Bronchial epithelial cell (primary cell): ENCODE measurements around the gene BORCS5. TPM values are rescaled to one million over a fixed set of nuclear protein-coding genes. Genes with fewer than 3 reads are reported as not detected.
A peak's percentile ranks its signal among the peaks of the same experiment; 100 is the strongest.

Experiments used
- DNase-seq: peaks from one replicate; pipeline ENCODE4 v3.0.0-alpha.2; 2010; ENCODE audit warnings: low read depth
- FAIRE-seq: peaks from 2 replicates; lab custom pipeline; 2011; peaks lifted over from hg19 to GRCh38; lab: Jason Lieb, UNC
- H3K27me3 ChIP-seq: 2 replicates; pipeline ENCODE4 v1.5.1; 2011; ENCODE audit warnings: low read length; ENCODE audit not compliant: control insufficient read depth, insufficient read depth
- H3K36me3 ChIP-seq: 2 replicates; pipeline ENCODE4 v1.5.1; 2011; ENCODE audit warnings: low read length; ENCODE audit not compliant: control insufficient read depth, insufficient read depth
- H3K4me3 ChIP-seq: 2 replicates; pipeline ENCODE4 v1.5.1; 2011; ENCODE audit warnings: mild to moderate bottlenecking, low read depth, low read length, control low read depth
- CTCF ChIP-seq: IDR thresholded peaks from 2 replicates; pipeline ENCODE4 v1.5.1; 2011; ENCODE audit warnings: mild to moderate bottlenecking, moderate library complexity, low read length, control low read depth, inconsistent platforms; ENCODE audit not compliant: insufficient read depth, severe bottlenecking
- total RNA-seq: library from RNA; depleted of rRNA; stranded (reverse); fragments of >200 nt; gene quantifications from 2 replicates; pipeline ENCODE4 v1.2.1, GENCODE V29; 2014

The BORCS5 gene
- total RNA-seq, 1 donor from 2014 or later, result 7.9 TPM

- FAIRE-seq, result no peak
- Histone ChIP-seq H3K27me3 (no peaks in the 10 kb centered on the region), H3K4me3 (no peak overlapping the region), H3K36me3 (peaks cover 1% of the 10 kb centered on the region)
- DNase-seq, result no peak
- no peak for TF ChIP-seq CTCF
These were observed 76.4 kb downstream of the BORCS5 start for GRCh38 chr12:12433203-12433731.

- FAIRE-seq (no peak), DNase-seq (peak; percentile 37)
- no peak for TF ChIP-seq CTCF
- H3K4me3 ChIP-seq, result no peak overlapping the region
- H3K36me3 ChIP-seq, result peaks cover 1% of the 10 kb centered on the region
- no peaks in the 10 kb centered on the region for H3K27me3 ChIP-seq
These were observed 80.0 kb downstream of the BORCS5 start for GRCh38 chr12:12436831-12437345.

GRCh38 chr12:12439636-12440035, 82.8 kb downstream of the BORCS5 start:
- Histone ChIP-seq H3K27me3 (no peaks in the 10 kb centered on the region), H3K4me3 (no peak overlapping the region), H3K36me3 (peaks cover 1% of the 10 kb centered on the region)
- DNase-seq (peak; percentile 99), FAIRE-seq (peak; percentile 79)
- no peak for TF ChIP-seq CTCF

GRCh38 chr12:12440784-12441428, 84.0 kb downstream of the BORCS5 start:
- H3K36me3 ChIP-seq, result peaks cover under 1% of the 10 kb centered on the region
- DNase-seq (no peak), FAIRE-seq (no peak)
- H3K4me3 ChIP-seq, result no peak overlapping the region
- H3K27me3 ChIP-seq, result no peaks in the 10 kb centered on the region
- no peak for TF ChIP-seq CTCF

- FAIRE-seq, result no peak
- Histone ChIP-seq H3K4me3 (no peak overlapping the region), H3K27me3 (no peaks in the 10 kb centered on the region), H3K36me3 (no peaks in the 10 kb centered on the region)
- DNase-seq, result no peak
- TF ChIP-seq CTCF, result no peak
These were observed 84.5 kb downstream of the BORCS5 start for GRCh38 chr12:12441429-12441807.
